Measurements from ENCODE around the gene STXBP3. TPM values are rescaled to one million over a fixed set of nuclear protein-coding genes. Genes with fewer than 3 reads are reported as not detected.

STXBP3 gene
- total RNA-seq, 4 donors from 2014 or later, result 18.4 to 39.4 (median 24.3) TPM

DNA sequence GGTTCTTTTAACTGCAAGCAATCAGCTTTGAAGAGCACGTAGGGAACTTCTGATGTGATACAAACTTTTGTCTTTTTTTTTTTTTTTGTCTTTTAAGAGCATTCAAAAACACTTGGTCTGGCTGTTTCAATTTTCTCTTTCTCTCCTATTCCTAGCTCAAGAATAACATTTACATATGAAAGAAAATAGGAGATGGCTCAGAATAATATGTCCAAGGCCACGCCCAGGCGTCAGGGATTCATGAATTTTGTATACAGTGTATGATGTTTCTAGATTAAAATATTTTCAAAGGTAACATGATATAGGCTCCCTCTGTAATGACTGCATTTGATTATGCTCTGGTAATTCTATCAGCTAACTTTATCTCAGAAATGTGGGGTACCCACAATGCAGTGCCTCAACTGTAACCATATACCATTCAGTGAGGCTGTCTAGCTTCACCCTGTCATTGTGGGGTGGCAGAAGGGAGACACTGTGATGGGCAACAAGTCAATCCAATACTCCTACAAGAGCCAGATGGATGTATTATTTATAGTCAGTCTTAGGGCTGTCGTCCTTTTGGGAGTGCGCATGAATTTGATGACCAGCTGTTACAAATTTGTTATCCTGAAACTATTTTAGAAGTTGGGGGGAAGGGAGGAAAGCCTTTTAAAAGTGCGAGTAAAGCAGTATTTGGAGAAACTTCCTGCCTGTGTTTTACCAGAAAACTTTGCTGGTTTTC lies 111.9 kb downstream of the STXBP3 start:
- no peaks in the 10 kb centered on the region for H3K27me3 ChIP-seq
- in situ Hi-C loops (cut with MboI; ENCODE audit: low sequenced_read_pairs in 4 of 4) (no loop called here), intact Hi-C loops (cut with DNase I; ENCODE audit: low total_unique reads) (no loop called here)
- no peak overlapping the region for H3K4me3 ChIP-seq
- no peak overlapping the region for H3K27ac ChIP-seq
- H3K4me1 ChIP-seq, result no peaks in the 10 kb centered on the region
- H3K9me3 ChIP-seq, result no peaks in the 10 kb centered on the region
- ATAC-seq, result no peak
- no peak for DNase-seq
- no peak for TF ChIP-seq POLR2A (IDR thresholded peaks at IDR 0.05)
- TF ChIP-seq, protein P1, sequence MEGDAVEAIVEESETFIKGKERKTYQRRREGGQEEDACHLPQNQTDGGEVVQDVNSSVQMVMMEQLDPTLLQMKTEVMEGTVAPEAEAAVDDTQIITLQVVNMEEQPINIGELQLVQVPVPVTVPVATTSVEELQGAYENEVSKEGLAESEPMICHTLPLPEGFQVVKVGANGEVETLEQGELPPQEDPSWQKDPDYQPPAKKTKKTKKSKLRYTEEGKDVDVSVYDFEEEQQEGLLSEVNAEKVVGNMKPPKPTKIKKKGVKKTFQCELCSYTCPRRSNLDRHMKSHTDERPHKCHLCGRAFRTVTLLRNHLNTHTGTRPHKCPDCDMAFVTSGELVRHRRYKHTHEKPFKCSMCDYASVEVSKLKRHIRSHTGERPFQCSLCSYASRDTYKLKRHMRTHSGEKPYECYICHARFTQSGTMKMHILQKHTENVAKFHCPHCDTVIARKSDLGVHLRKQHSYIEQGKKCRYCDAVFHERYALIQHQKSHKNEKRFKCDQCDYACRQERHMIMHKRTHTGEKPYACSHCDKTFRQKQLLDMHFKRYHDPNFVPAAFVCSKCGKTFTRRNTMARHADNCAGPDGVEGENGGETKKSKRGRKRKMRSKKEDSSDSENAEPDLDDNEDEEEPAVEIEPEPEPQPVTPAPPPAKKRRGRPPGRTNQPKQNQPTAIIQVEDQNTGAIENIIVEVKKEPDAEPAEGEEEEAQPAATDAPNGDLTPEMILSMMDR (IDR thresholded peaks at IDR 0.05 in 4 of 5, conservative IDR thresholded peaks at IDR 0.05 in 1 of 5), result no peak
- no peaks in the 10 kb centered on the region for H3K36me3 ChIP-seq

Other genes with a start within 250 kb of the STXBP3 start
- gene EEIG2, start 186.6 kb upstream of the STXBP3 start, total RNA-seq, result 1 to 10 TPM in 3 of 4 donors, under 1 TPM in 1; 0.41 to 3.6 (median 1.5) TPM
- 1 to 10 TPM in 3 of 4 donors, under 1 TPM in 1; 0.51 to 3.5 (median 1.8) TPM for gene HENMT1, start 85.6 kb upstream of the STXBP3 start, total RNA-seq
- 10 to 100 TPM; 13.8 to 17.1 (median 15.7) TPM for gene PRPF38B, start 54.4 kb upstream of the STXBP3 start, total RNA-seq
- gene FNDC7, start 33.8 kb upstream of the STXBP3 start, total RNA-seq, result under 1 TPM in 1 of 4 donors, not detected in 3; 0.07 TPM
- gene AKNAD1, start 110.4 kb downstream of the STXBP3 start, total RNA-seq, result 1 to 10 TPM in 1 of 4 donors, under 1 TPM in 1, not detected in 2; 0.67 to 3.9 TPM
- 10 to 100 TPM in 2 of 4 donors, 1 to 10 TPM in 2; 7.0 to 51.4 (median 13.0) TPM for gene GPSM2, start 130.3 kb downstream of the STXBP3 start, total RNA-seq
- 10 to 100 TPM; 24.1 to 32.4 (median 28.5) TPM for gene CLCC1, start 216.8 kb downstream of the STXBP3 start, total RNA-seq